Measurements from ENCODE around the gene KRTAP12-2.
"Not testable (repeated sequence)": the region's sequence is repeated elsewhere in the genome, so short reads cannot be mapped to it uniquely, and the experiment has no call there.

The KRTAP12-2 gene

DNA sequence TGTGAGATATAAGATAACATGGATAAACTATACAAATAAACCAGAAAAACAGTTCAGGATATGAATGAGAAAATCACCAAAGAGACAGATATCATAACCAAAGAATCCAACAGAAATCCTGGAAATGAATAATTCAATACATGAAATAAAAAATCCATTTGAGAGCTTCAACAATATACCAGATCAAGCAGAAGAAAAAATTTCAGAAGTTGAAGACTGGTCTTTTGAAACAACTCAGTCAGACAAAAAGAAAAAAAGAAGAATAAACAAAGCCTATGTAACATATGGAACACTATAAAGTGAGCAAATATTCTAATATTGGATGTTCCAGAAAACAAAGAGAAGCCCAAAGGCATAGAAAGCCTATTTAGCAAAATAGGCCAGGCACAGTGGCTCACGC, 5.2 kb upstream of the KRTAP12-2 start:
- no peak overlapping the region for H3K4me3 ChIP-seq (ENCODE audit: low read depth, low read length)
- TF ChIP-seq CTCF (IDR thresholded peaks at IDR 0.05; ENCODE audit: low read depth, low read length, missing control alignments), result no peak
- in situ Hi-C loops (cut with HindIII; ENCODE audit: low sequenced_read_pairs), result no loop called here
- DNase-seq (ENCODE audit: low read depth), result no peak

GRCh38 chr21:44670642-44671432, 4.1 kb upstream of the KRTAP12-2 start:
- DNase-seq (ENCODE audit: low read depth), result no peak
- in situ Hi-C loops (cut with HindIII; ENCODE audit: low sequenced_read_pairs), result no loop called here
- no peak for TF ChIP-seq CTCF (IDR thresholded peaks at IDR 0.05; ENCODE audit: low read depth, low read length, missing control alignments)
- no peak overlapping the region for H3K4me3 ChIP-seq (ENCODE audit: low read depth, low read length)

- DNase-seq (ENCODE audit: low read depth), result no peak
- in situ Hi-C loops (cut with HindIII; ENCODE audit: low sequenced_read_pairs), result no loop called here
- no peak for TF ChIP-seq CTCF (IDR thresholded peaks at IDR 0.05; ENCODE audit: low read depth, low read length, missing control alignments)
- H3K4me3 ChIP-seq (ENCODE audit: low read depth, low read length), result no peak overlapping the region
These were observed 885 bp upstream of the KRTAP12-2 start for GRCh38 chr21:44667612-44668011.

DNA sequence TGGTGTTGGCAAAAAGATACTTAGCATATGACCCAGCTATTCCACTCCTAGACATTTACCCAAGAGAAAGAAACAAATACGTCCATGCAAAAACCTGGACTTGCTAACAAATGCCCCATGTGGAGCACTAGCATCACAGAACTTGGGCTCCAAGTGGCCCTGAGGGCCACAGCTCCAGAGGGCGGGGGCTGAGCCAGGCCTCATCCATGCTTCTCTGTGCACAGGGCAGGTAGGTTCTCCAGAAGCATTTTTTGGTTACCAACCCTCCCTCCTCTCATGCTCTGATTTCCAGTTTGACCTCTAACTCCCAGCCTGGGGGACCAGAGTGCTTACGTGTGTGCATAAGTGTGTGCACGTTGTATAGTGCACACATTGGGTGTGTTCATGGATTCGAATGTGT, 2.0 kb downstream of the KRTAP12-2 start:
- in situ Hi-C loops (cut with HindIII; ENCODE audit: low sequenced_read_pairs), result no loop called here
- TF ChIP-seq CTCF (IDR thresholded peaks at IDR 0.05; ENCODE audit: low read depth, low read length, missing control alignments), result no peak
- no peak for DNase-seq (ENCODE audit: low read depth)
- H3K4me3 ChIP-seq (ENCODE audit: low read depth, low read length), result no peak overlapping the region

DNA sequence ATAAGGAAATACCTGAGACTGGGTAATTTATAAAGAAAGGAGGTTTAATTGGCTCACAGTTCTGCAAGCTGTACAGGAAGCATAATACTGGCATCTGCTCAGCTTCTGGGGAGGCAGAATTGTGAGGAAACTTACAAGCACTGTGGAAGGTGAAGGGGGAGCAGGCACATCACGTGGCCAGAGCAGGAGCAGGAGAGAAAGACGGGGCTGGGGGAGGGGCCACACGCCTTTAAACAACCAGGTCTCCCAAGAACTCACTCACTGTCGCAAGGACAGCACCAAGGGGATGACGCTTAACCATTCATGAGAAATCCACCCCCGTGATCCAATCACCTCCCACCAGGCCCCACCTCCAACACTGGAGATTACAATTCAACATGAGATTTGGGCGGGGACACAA, 5.2 kb downstream of the KRTAP12-2 start:
- in situ Hi-C loops (cut with HindIII; ENCODE audit: low sequenced_read_pairs); H3K4me3 ChIP-seq (ENCODE audit: low read depth, low read length): not testable (repeated sequence)

DNA sequence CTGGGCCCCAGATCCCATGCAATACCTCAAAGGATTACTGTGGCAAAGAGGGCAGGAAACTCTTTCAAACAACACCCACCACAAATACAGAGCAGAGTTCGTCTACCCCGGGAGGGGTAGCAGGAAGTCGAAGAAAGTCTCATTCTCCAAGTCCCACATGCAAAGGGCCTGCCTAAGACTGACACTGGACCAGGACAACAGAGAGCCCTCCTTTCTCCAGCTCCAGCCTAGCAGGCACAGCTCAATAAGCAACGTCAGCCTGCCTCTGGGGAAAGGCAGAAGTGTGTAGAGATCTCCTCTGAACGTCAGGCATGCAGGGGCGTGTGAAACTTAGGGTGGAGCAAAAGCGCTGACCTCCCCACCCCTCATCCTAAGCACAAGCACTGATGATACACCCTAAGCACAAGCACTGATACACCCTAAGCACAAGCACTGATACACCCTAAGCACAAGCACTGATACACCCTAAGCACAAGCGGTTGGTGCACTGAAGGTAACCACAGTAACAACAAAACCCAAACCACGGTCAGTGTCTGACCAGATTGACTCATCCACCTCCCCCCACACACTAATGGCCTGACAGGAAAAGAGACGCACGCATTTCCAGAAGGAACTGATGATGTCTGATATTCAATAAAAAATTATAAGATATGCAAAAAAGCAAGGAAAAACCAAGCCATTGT, 7.7 kb downstream of the KRTAP12-2 start:
- no peak for DNase-seq (ENCODE audit: low read depth)
- TF ChIP-seq CTCF (IDR thresholded peaks at IDR 0.05; ENCODE audit: low read depth, low read length, missing control alignments), result no peak
- in situ Hi-C loops (cut with HindIII; ENCODE audit: low sequenced_read_pairs), result no loop called here
- H3K4me3 ChIP-seq (ENCODE audit: low read depth, low read length), result no peak overlapping the region

More for the DNA sequence above, 5.2 kb downstream of the KRTAP12-2 start:
- DNase-seq (ENCODE audit: low read depth), result not testable (repeated sequence)

DNA sequence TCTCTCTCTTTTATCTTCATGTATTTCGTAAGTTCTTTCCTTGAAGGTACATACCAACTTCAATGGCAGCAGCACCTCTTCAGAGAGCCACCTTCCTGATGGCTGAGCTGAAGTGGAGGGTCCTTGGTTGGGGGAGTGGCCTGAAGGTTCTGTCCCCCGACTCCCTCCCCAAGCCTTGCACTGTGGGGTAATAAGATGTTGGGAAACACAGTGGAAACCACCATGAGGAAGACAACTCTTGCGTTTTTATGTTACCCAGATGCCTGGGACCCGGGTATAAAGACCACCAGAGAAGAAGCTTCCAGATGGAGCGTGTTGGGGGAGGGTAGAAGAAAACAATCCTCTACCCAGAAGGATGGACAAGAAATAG, 8.2 kb downstream of the KRTAP12-2 start:
- TF ChIP-seq CTCF (IDR thresholded peaks at IDR 0.05; ENCODE audit: low read depth, low read length, missing control alignments), result no peak
- no peak overlapping the region for H3K4me3 ChIP-seq (ENCODE audit: low read depth, low read length)
- DNase-seq (ENCODE audit: low read depth), result no peak
- in situ Hi-C loops (cut with HindIII; ENCODE audit: low sequenced_read_pairs), result no loop called here

Data from astrocyte of the cerebellum (primary cell).